ENCODE measurements around the gene KCNMA1.

KCNMA1 gene

DNA sequence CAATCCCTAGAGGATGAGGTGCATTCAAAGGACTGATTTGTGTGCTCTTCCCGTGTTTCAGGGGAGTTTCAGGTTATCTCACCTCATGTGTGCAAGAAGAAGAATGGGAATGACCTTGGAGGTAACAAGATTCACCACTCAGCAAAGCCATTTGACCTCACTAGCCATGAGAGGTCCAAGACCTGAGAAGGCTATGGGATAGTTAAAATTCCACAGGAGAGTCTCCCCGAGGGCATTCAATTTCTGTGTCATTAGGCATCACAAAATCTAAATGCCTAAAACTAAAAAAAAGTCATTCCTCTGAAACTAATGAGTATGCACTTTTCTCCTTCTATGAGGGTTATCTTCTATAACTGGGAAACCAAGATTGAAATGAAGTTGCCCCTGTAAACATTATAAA lies 433.4 kb downstream of the KCNMA1 start:
- Histone ChIP-seq H2AFZ (ENCODE audit: low read depth, low read length) (no peak overlapping the region), H3K9me3 (ENCODE audit: low read length) (no peaks in the 10 kb centered on the region), H3K27me3 (ENCODE audit: insufficient read depth, low read length) (peaks cover 2% of the 10 kb centered on the region)

DNA sequence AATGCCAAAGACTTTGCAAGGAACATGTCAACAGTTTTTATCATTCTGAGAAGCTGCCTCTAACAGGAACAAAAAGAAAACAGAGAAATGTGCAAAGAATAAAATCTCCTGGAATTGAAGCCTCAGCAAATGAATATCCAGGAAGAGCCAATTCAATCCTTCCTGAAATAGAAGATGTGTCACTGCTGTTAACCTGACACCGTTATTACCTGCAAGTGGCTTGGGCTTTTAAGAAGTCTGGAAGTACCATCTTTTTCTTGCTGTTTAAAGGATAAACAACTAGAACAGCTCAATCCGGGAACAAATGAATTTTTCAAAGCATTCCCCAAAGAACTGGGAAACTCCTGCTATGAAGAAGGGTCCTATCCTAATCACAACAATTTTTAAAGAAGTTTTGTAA lies 434.8 kb downstream of the KCNMA1 start:
- Histone ChIP-seq H2AFZ (ENCODE audit: low read depth, low read length) (no peak overlapping the region), H3K4me1 (ENCODE audit: insufficient read depth, low read length) (no peaks in the 10 kb centered on the region), H3K27me3 (ENCODE audit: insufficient read depth, low read length) (peaks cover 2% of the 10 kb centered on the region), H3K4me3 (ENCODE audit: low read length) (no peak overlapping the region), H3K36me3 (ENCODE audit: insufficient read depth, low read length) (no peaks in the 10 kb centered on the region), H3K9me3 (ENCODE audit: low read length) (no peaks in the 10 kb centered on the region)

More for the DNA sequence above, 433.4 kb downstream of the KCNMA1 start:
- H3K4me1 ChIP-seq (ENCODE audit: insufficient read depth, low read length): no peaks in the 10 kb centered on the region
- no peaks in the 10 kb centered on the region for H3K36me3 ChIP-seq (ENCODE audit: insufficient read depth, low read length)
- H3K4me3 ChIP-seq (ENCODE audit: low read length): no peak overlapping the region

DNA sequence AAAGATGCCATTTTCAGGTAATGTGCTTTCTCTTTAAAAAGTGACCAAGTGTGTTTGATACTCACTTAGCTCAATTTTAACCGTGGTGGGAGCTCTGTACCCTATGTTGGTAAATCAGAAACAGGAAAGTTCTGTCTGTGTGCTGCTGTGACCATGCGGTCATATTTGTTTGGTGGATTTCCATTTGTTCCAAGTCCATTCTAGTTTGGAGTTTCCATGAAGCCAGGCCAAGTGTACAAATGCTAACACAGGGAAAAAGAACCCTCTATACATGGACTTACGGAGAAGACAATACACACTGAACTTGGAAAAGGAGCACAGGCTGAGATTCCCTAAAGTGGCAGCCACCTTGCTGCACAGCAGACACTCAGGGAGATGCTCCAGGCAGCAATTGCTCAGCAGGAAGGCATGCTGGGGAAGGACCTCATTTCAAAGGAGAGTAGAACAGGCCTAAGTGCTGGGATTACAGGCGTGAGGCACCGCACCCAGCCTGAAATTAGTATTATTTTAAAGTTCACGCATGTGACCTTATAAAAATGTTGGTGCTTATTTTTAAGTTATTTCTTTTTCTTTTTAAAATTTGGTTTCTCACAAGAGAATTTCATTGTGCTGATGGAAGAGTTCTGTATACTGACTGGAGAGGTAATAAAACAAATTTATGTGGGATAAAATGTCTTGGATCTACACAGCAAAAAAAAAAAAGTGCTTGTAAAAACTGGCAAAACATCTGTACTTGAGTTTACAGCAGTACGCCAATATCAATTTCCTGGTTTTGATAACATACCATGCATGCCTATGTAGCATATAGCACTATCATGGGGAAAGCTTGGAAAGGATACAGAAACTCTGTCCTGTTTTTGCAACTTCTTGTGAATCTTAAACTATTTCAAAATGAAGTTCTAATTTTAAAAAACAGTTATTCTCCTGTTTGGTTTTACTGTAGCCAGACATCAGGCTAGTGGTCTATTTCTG lies 436.2 kb downstream of the KCNMA1 start:
- Histone ChIP-seq H2AFZ (ENCODE audit: low read depth, low read length) (no peak overlapping the region), H3K36me3 (ENCODE audit: insufficient read depth, low read length) (no peaks in the 10 kb centered on the region)

DNA sequence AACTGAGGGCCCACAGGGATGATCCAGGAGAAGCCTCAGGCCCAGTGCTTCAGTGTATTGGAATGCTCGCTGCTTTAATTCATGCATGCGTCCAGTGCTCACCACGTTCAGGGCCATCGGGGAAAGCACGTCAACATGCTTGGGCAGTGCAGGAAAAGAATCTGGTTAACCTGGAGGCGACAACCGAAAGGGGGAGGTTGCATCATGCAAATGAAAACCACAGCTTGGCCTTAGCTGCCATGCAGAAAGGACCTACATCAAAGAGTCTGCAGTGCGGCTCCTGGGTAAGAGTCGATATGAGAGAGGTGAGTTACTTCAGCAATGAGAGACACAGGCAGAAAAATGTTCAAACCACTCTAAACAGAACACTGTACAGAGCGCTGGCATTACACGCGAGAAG lies 440.1 kb downstream of the KCNMA1 start:
- H3K9me3 ChIP-seq (ENCODE audit: low read length): no peaks in the 10 kb centered on the region
- H3K4me1 ChIP-seq (ENCODE audit: insufficient read depth, low read length): no peaks in the 10 kb centered on the region
- peaks cover 2% of the 10 kb centered on the region for H3K27me3 ChIP-seq (ENCODE audit: insufficient read depth, low read length)

More for the DNA sequence above, 436.2 kb downstream of the KCNMA1 start:
- no peak overlapping the region for H3K4me3 ChIP-seq (ENCODE audit: low read length)
- peaks cover 2% of the 10 kb centered on the region for H3K27me3 ChIP-seq (ENCODE audit: insufficient read depth, low read length)
- H3K9me3 ChIP-seq (ENCODE audit: low read length): no peaks in the 10 kb centered on the region
- H3K4me1 ChIP-seq (ENCODE audit: insufficient read depth, low read length): no peaks in the 10 kb centered on the region

DNA sequence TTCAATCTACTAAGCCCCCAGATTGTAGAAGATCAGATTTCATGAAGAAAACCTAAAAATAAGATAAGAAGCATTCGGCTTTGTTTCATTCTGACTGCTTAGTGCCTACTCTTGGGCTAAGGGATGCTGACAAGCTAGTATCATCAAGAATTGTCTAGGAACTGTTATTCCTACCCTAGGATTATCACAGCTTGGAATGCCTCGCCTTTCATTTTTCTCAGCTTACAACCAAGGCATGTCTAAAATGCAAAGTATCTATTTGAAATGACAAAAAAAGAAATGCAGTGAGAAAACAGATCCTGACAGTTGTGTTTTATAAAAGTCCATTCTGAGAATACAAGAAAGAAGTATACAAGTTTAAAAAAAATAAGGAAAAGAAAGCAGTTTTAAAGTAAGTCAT lies 441.0 kb downstream of the KCNMA1 start:
- H3K27me3 ChIP-seq (ENCODE audit: insufficient read depth, low read length): peaks cover 2% of the 10 kb centered on the region
- H3K4me3 ChIP-seq (ENCODE audit: low read length): no peak overlapping the region
- no peak overlapping the region for H2AFZ ChIP-seq (ENCODE audit: low read depth, low read length)
- no peaks in the 10 kb centered on the region for H3K9me3 ChIP-seq (ENCODE audit: low read length)
- H3K4me1 ChIP-seq (ENCODE audit: insufficient read depth, low read length): no peaks in the 10 kb centered on the region
- H3K36me3 ChIP-seq (ENCODE audit: insufficient read depth, low read length): no peaks in the 10 kb centered on the region

More for the DNA sequence above, 440.1 kb downstream of the KCNMA1 start:
- H3K4me3 ChIP-seq (ENCODE audit: low read length): no peak overlapping the region
- H3K36me3 ChIP-seq (ENCODE audit: insufficient read depth, low read length): no peaks in the 10 kb centered on the region
- H2AFZ ChIP-seq (ENCODE audit: low read depth, low read length): no peak overlapping the region

DNA sequence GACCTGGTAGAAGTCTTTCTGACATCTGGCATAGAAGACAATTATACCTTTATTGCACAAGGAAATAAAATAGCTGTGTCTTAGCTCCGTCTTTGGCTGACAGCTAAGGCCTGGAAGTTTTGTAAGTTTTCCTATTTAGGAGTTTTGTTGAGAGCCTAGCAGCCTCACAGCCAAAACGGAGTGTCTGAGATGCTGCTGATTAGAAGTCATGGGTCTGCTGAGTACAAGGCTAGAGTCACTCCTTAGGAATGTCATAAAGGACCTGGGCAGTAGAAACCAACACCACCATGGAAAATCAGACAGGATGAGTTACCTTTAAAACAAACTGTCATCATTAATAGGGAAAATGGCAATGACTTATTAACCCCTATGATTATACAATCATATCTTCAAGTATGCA lies 442.5 kb downstream of the KCNMA1 start:
- Histone ChIP-seq H3K27me3 (ENCODE audit: insufficient read depth, low read length) (peaks cover 2% of the 10 kb centered on the region), H3K9me3 (ENCODE audit: low read length) (no peaks in the 10 kb centered on the region), H2AFZ (ENCODE audit: low read depth, low read length) (no peak overlapping the region), H3K4me1 (ENCODE audit: insufficient read depth, low read length) (no peaks in the 10 kb centered on the region), H3K36me3 (ENCODE audit: insufficient read depth, low read length) (no peaks in the 10 kb centered on the region), H3K4me3 (ENCODE audit: low read length) (no peak overlapping the region)

DNA sequence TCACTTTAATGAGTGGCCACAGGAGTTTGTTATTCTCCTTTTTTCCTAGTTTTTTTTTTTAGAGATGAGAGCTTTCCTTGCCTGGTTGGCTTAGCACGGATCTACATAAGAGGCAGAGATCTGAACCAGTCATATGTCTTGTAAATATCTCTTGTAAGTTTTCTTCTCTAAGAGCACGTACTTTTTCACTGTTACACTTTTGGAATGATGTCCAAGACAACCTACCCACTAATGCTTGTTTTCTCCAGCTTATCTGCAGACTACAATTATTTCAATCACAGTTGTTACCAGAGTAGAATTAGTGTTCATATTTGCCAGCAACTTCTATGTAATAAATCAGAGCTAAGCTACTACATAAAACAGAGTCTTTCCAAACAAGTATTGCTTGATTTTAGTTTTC lies 444.6 kb downstream of the KCNMA1 start:
- Histone ChIP-seq H3K9me3 (ENCODE audit: low read length) (no peaks in the 10 kb centered on the region), H3K27me3 (ENCODE audit: insufficient read depth, low read length) (peaks cover 3% of the 10 kb centered on the region), H3K4me3 (ENCODE audit: low read length) (no peak overlapping the region), H3K36me3 (ENCODE audit: insufficient read depth, low read length) (no peaks in the 10 kb centered on the region), H2AFZ (ENCODE audit: low read depth, low read length) (no peak overlapping the region), H3K4me1 (ENCODE audit: insufficient read depth, low read length) (no peaks in the 10 kb centered on the region)

DNA sequence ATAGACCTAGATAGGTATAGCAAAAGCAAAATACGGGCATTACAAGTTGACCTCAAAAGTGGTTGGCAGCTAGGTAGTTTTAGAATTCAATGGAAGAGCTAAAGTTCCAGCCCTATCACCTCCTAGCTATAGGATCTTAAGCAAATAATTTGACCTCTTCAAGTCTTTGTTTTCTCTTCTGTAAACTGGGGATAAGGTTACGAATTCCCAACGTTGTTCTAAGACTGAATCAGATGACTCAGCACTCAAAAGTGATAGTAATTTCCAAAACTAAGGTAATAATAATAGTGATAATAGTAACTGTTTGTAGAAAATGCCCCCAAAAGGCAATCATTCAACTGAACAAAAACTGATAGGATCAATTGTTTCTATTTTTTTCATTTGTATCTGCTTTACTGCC lies 445.2 kb downstream of the KCNMA1 start:
- no peak overlapping the region for H3K4me3 ChIP-seq (ENCODE audit: low read length)
- no peak overlapping the region for H2AFZ ChIP-seq (ENCODE audit: low read depth, low read length)
- no peaks in the 10 kb centered on the region for H3K4me1 ChIP-seq (ENCODE audit: insufficient read depth, low read length)
- no peaks in the 10 kb centered on the region for H3K36me3 ChIP-seq (ENCODE audit: insufficient read depth, low read length)
- H3K27me3 ChIP-seq (ENCODE audit: insufficient read depth, low read length): peaks cover 3% of the 10 kb centered on the region
- H3K9me3 ChIP-seq (ENCODE audit: low read length): no peaks in the 10 kb centered on the region

DNA sequence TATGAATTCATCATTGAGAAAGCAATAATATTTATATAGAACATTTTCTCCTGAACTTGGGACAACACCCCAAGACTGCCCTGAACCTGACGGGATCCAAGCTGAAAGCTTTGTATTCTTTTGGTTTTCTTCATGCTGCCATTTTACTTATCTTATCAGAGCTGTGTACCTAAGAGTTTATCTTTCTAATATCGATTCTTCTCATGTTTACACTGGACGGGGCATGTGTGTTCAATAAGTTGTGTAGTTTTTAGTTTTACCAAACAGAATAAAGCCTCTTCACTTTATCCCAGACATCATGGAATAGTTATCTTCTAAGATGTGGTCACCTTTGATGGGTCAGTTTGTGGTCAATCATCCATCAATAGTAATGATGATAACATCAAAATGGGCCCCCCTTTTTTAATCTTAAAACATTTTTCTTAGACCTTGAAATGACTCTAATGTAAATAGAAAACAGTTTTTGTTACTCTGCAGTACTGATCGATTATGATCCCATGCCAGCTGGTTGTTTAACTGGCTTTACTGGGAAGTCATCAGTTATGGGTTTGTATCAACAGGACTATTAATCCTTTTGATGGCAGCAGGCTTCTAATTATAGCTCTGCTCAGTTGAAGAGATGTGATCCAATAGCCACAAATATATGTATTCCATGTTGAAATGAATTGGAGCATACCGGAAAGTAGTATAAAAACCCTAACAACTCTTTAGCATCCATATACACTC lies 446.1 kb downstream of the KCNMA1 start:
- H3K27me3 ChIP-seq (ENCODE audit: insufficient read depth, low read length): peaks cover 3% of the 10 kb centered on the region
- H2AFZ ChIP-seq (ENCODE audit: low read depth, low read length): no peak overlapping the region
- no peak overlapping the region for H3K4me3 ChIP-seq (ENCODE audit: low read length)
- H3K36me3 ChIP-seq (ENCODE audit: insufficient read depth, low read length): no peaks in the 10 kb centered on the region
- no peaks in the 10 kb centered on the region for H3K4me1 ChIP-seq (ENCODE audit: insufficient read depth, low read length)
- H3K9me3 ChIP-seq (ENCODE audit: low read length): no peaks in the 10 kb centered on the region

DNA sequence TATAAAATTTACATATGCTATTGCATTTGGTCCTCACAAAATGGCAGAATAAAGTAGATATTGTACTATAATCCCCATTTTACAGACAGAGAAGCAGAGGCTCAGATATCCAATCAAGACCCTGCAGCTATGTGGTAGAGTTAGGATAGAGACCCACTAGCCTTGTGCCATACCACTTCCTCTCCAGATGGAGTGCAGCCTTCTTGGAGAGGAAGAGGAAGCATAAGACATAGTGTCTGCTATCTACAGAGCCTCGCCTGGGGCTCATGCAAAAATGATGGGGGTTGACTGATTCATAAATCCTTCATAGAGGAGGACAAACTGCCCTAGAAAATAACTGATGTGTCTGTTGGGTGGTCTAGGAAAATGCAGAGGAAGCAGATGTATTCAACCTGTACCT lies 447.3 kb downstream of the KCNMA1 start:
- Histone ChIP-seq H3K9me3 (ENCODE audit: low read length) (no peaks in the 10 kb centered on the region), H3K4me3 (ENCODE audit: low read length) (no peak overlapping the region), H2AFZ (ENCODE audit: low read depth, low read length) (no peak overlapping the region), H3K4me1 (ENCODE audit: insufficient read depth, low read length) (no peaks in the 10 kb centered on the region), H3K36me3 (ENCODE audit: insufficient read depth, low read length) (no peaks in the 10 kb centered on the region), H3K27me3 (ENCODE audit: insufficient read depth, low read length) (peaks cover 3% of the 10 kb centered on the region)

DNA sequence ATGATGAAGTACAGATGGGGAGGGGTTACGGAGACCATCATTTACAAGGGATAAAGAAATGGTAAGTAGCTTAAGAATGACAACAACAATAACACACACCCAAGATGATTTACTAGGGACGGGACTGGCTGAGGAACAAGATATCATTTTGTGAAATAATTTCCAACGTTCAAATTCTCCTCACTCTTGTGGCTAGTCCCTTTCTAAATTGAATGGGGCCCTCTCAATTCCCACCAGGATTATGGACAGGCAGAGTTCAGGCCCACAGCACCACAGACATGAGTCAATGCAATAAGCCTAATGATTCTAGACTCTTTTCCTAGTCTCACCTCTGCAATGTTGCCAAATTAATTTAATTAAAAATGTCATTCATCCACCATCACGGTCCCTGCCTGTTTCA lies 448.1 kb downstream of the KCNMA1 start:
- Histone ChIP-seq H3K9me3 (ENCODE audit: low read length) (no peaks in the 10 kb centered on the region), H2AFZ (ENCODE audit: low read depth, low read length) (no peak overlapping the region), H3K4me1 (ENCODE audit: insufficient read depth, low read length) (no peaks in the 10 kb centered on the region), H3K36me3 (ENCODE audit: insufficient read depth, low read length) (no peaks in the 10 kb centered on the region), H3K4me3 (ENCODE audit: low read length) (no peak overlapping the region), H3K27me3 (ENCODE audit: insufficient read depth, low read length) (peaks cover 3% of the 10 kb centered on the region)

DNA sequence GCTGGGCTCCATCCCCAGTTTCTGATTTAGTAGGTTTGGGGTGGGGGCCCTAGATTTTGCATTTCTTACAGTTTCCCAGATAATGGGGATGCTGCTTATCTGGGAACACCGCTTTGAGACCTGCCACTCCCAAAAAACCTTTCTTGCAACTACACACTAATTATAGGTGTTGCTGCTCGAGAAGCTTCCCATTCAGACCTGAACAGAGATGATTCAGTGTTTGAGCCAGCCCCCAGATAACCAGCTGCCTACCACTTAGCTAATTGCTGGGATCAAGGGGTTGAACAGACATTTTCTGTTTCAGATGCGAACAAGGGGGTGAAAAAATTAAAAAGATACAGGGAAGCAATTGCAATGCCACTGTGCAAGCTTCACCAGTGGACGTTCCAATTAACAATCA lies 448.5 kb downstream of the KCNMA1 start:
- Histone ChIP-seq H3K9me3 (ENCODE audit: low read length) (no peaks in the 10 kb centered on the region), H3K4me1 (ENCODE audit: insufficient read depth, low read length) (no peaks in the 10 kb centered on the region), H3K36me3 (ENCODE audit: insufficient read depth, low read length) (no peaks in the 10 kb centered on the region), H3K4me3 (ENCODE audit: low read length) (no peak overlapping the region), H3K27me3 (ENCODE audit: insufficient read depth, low read length) (peaks cover 3% of the 10 kb centered on the region), H2AFZ (ENCODE audit: low read depth, low read length) (no peak overlapping the region)

DNA sequence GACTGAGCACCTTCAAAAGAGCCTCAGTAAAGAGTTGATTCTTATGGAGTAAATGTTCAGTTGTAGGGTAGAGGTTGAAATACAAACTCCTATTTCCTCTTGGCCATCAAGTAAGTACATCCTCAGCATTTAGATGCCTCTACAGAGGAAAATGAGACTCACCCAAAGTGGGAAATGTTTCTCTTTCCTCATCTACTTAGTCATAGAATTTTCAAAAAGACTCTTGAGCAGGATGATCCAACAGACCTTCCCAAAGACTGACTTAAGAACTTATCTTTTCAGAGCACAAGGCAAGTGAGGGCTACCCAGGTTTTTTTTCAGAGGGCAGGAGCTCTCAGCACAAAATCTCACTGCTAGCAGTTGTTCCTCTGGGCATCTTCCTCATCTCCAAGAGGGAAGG lies 449.1 kb downstream of the KCNMA1 start:
- Histone ChIP-seq H3K4me1 (ENCODE audit: insufficient read depth, low read length) (no peaks in the 10 kb centered on the region), H3K9me3 (ENCODE audit: low read length) (no peaks in the 10 kb centered on the region), H3K4me3 (ENCODE audit: low read length) (no peak overlapping the region), H2AFZ (ENCODE audit: low read depth, low read length) (no peak overlapping the region), H3K36me3 (ENCODE audit: insufficient read depth, low read length) (no peaks in the 10 kb centered on the region), H3K27me3 (ENCODE audit: insufficient read depth, low read length) (peaks cover 3% of the 10 kb centered on the region)
